Measurements from ENCODE around the gene AMZ1. TPM values are rescaled to one million over a fixed set of nuclear protein-coding genes. Genes with fewer than 3 reads are reported as not detected.

The AMZ1 gene
- under 1 TPM in 1 of 2 donors, not detected in 1; 0.62 TPM for total RNA-seq

- Histone ChIP-seq H3K4me1 (replicated peaks) (no peaks in the 10 kb centered on the region), H3K36me3 (no peaks in the 10 kb centered on the region), H3K27me3 (replicated peaks; ENCODE audit: insufficient read depth) (peaks cover 8% of the 10 kb centered on the region), H3K4me3 (peak within 1 kb of the TSS in 1 of 2 donors; percentile 28), H3K27ac (no peak within 1 kb of the TSS), H3K9me3 (no peaks in the 10 kb centered on the region)
- no peak for TF ChIP-seq CTCF (IDR thresholded peaks at IDR 0.05)
- intact Hi-C loops (cut with DNase I) = no loop called here
- DNase-seq (ENCODE audit: low spot score) = no peak
- WGBS = 14% methylated on average over 9 of the region's 41 CpGs
These were observed at the start of gene AMZ1 for GRCh38 chr7:2687881-2688318. AMZ1 (plus strand) TSS chr7:2688202; CDS start chr7:2700452, 12,250 bp downstream.

- Histone ChIP-seq H3K27ac (peak overlapping the region; percentile 31 to 33), H3K4me1 (replicated peaks) (peaks cover 30% of the 10 kb centered on the region), H3K4me3 (no peak overlapping the region), H3K9me3 (no peaks in the 10 kb centered on the region), H3K27me3 (replicated peaks; ENCODE audit: insufficient read depth) (no peaks in the 10 kb centered on the region), H3K36me3 (no peaks in the 10 kb centered on the region)
- TF ChIP-seq POLR2A (IDR thresholded peaks at IDR 0.05) (no peak), POLR2AphosphoS5 (IDR thresholded peaks at IDR 0.05) (no peak), CTCF (IDR thresholded peaks at IDR 0.05) (no peak)
- intact Hi-C loops (cut with DNase I) = no loop called here
- DNase-seq (ENCODE audit: low spot score) = no peak
- WGBS = 48% methylated on average over 33 of the region's 34 CpGs
These were observed 49.6 kb upstream of the AMZ1 start for GRCh38 chr7:2638224-2638991.

GRCh38 chr7:2639181-2639681 lies 48.8 kb upstream of the AMZ1 start:
- Histone ChIP-seq H3K9me3 (no peaks in the 10 kb centered on the region), H3K27me3 (replicated peaks; ENCODE audit: insufficient read depth) (no peaks in the 10 kb centered on the region), H3K4me1 (replicated peaks) (peaks cover 23% of the 10 kb centered on the region), H3K36me3 (no peaks in the 10 kb centered on the region), H3K27ac (peak overlapping the region in 1 of 2 donors; percentile 33), H3K4me3 (no peak overlapping the region)
- intact Hi-C loops (cut with DNase I) = no loop called here
- WGBS = 75% methylated on average over 16 of the region's 24 CpGs
- TF ChIP-seq POLR2A (IDR thresholded peaks at IDR 0.05) = no peak
- no peak for TF ChIP-seq POLR2AphosphoS5 (IDR thresholded peaks at IDR 0.05)
- no peak for TF ChIP-seq CTCF (IDR thresholded peaks at IDR 0.05)
- DNase-seq (ENCODE audit: low spot score) = no peak

- intact Hi-C loops (cut with DNase I) = no loop called here
- Histone ChIP-seq H3K9me3 (no peaks in the 10 kb centered on the region), H3K4me3 (no peak overlapping the region), H3K36me3 (no peaks in the 10 kb centered on the region), H3K4me1 (replicated peaks) (peaks cover 21% of the 10 kb centered on the region), H3K27ac (peak overlapping the region in 1 of 2 donors; percentile 68), H3K27me3 (replicated peaks; ENCODE audit: insufficient read depth) (no peaks in the 10 kb centered on the region)
- 76% methylated on average over 35 of the region's 37 CpGs for WGBS
- TF ChIP-seq POLR2A (IDR thresholded peaks at IDR 0.05) (no peak), CTCF (IDR thresholded peaks at IDR 0.05) (no peak), POLR2AphosphoS5 (IDR thresholded peaks at IDR 0.05) (no peak)
- no peak for DNase-seq (ENCODE audit: low spot score)
These were observed 48.1 kb upstream of the AMZ1 start for GRCh38 chr7:2639695-2640481.

Measured in prostate gland (tissue), 2 donors.